ENCODE results near the gene ZNF256.

GRCh38 chr19:57947088-57947418, 453 bp downstream of the ZNF256 start:
- TF ChIP-seq CTCF (IDR thresholded peaks at IDR 0.05) = no peak
- TF ChIP-seq POLR2A (IDR thresholded peaks at IDR 0.05) = no peak

Measured in Peyer's patch (tissue), 4 donors.